WTC11 (cell line): ENCODE data around the gene ZNF394. TPM values are rescaled to one million over a fixed set of nuclear protein-coding genes. Genes with fewer than 3 reads are reported as not detected.

Experiments used
- ATAC-seq: fragments of 200-7000 bp; cut with Tn5 transposase; 2 replicates; pipeline ENCODE4 v1.10.0; 2021; ENCODE audit warnings: mild to moderate bottlenecking, moderate library complexity
- CTCF ChIA-PET: fragments of 300-600 bp; sonication (Branson Sonifier 250); formaldehyde crosslinking; loops from one replicate; lab custom pipeline; 2021; ENCODE audit warnings: antibody characterized with exemption; lab: Charles Lee
- POLR2A ChIA-PET: fragments of 350-600 bp; sonication (Branson Sonifier 250); formaldehyde crosslinking; loops from one replicate; lab custom pipeline; 2021; ENCODE audit warnings: antibody characterized with exemption; lab: Charles Lee
- DNase-seq: peaks from one replicate; pipeline ENCODE4 v3.0.0; 2021; ENCODE audit warnings: low spot score
- H3K27ac Mint-ChIP-seq: 2 replicates; pipeline ENCODE4 v1.8.0; 2021; ENCODE audit warnings: mixed read lengths
- H3K27me3 Mint-ChIP-seq: 2 replicates; pipeline ENCODE4 v1.8.0; 2021; ENCODE audit warnings: low read depth, mild to moderate bottlenecking, moderate library complexity, mixed read lengths
- H3K36me3 Mint-ChIP-seq: 2 replicates; pipeline ENCODE4 v1.8.0; 2021; ENCODE audit warnings: mixed read lengths
- H3K4me1 Mint-ChIP-seq: 2 replicates; pipeline ENCODE4 v1.8.0; 2022; ENCODE audit warnings: mixed read lengths
- H3K4me3 Mint-ChIP-seq: 2 replicates; pipeline ENCODE4 v1.8.0; 2021; ENCODE audit warnings: mild to moderate bottlenecking, moderate library complexity, mixed read lengths
- H3K9me3 Mint-ChIP-seq: 2 replicates; pipeline ENCODE4 v1.8.0; 2021; ENCODE audit warnings: mixed read lengths
- CBFB ChIP-seq: sonication (generic); formaldehyde crosslinking; IDR thresholded peaks from 2 replicates; pipeline ENCODE4 v1.8.1; 2022; ENCODE audit warnings: mild to moderate bottlenecking, low read depth, missing genetic modification reagents
- CREM ChIP-seq: sonication (generic); formaldehyde crosslinking; IDR thresholded peaks from 2 replicates; pipeline ENCODE4 v1.8.1; 2022; ENCODE audit warnings: mild to moderate bottlenecking, missing genetic modification reagents, moderate library complexity
- CTCF ChIP-seq: fragments of 200-600 bp; IDR thresholded peaks from 2 replicates; pipeline ENCODE4 v1.8.0; 2022; ENCODE audit warnings: antibody characterized with exemption
- E2F5 ChIP-seq: sonication (generic); formaldehyde crosslinking; IDR thresholded peaks from 2 replicates; pipeline ENCODE4 v1.8.1; 2022; ENCODE audit warnings: mild to moderate bottlenecking, moderate library complexity, missing genetic modification reagents
- ELF4 ChIP-seq: sonication (generic); formaldehyde crosslinking; IDR thresholded peaks from 2 replicates; pipeline ENCODE4 v1.8.1; 2022; ENCODE audit warnings: low read depth, mild to moderate bottlenecking, moderate library complexity, missing genetic modification reagents
- ERG ChIP-seq: fragments of 250-450 bp; sonication (Bioruptor Pico); IDR thresholded peaks from 2 replicates; pipeline ENCODE4 v1.8.0; 2021; ENCODE audit warnings: mild to moderate bottlenecking
- ESRRA ChIP-seq: sonication (generic); formaldehyde crosslinking; IDR thresholded peaks from 2 replicates; pipeline ENCODE4 v1.8.1; 2022; ENCODE audit warnings: mild to moderate bottlenecking, missing genetic modification reagents, borderline replicate concordance
- FOXP1 ChIP-seq: sonication (generic); formaldehyde crosslinking; IDR thresholded peaks from 2 replicates; pipeline ENCODE4 v1.8.0; 2022; ENCODE audit warnings: missing genetic modification reagents, mild to moderate bottlenecking, moderate library complexity, borderline replicate concordance
- GRHL2 ChIP-seq: fragments of 250-450 bp; sonication (Bioruptor Pico); IDR thresholded peaks from 2 replicates; pipeline ENCODE4 v1.8.0; 2022; ENCODE audit warnings: mild to moderate bottlenecking, moderate library complexity; ENCODE audit not compliant: insufficient replicate concordance, severe bottlenecking
- HMGA2 ChIP-seq: fragments of 250-450 bp; sonication (Bioruptor Pico); IDR thresholded peaks from 2 replicates; pipeline ENCODE4 v1.4.0; 2021; ENCODE audit warnings: mild to moderate bottlenecking, moderate library complexity
- NFATC4 ChIP-seq: fragments of 250-450 bp; sonication (Bioruptor Pico); IDR thresholded peaks from 2 replicates; pipeline ENCODE4 v1.9.0; 2021; ENCODE audit warnings: mild to moderate bottlenecking
- NFYB ChIP-seq: sonication (generic); formaldehyde crosslinking; conservative IDR thresholded peaks from 2 replicates; pipeline ENCODE4 v1.8.0; 2022; ENCODE audit warnings: low read depth, missing genetic modification reagents
- NR2C2 ChIP-seq: sonication (generic); formaldehyde crosslinking; IDR thresholded peaks from 2 replicates; pipeline ENCODE4 v1.8.0; 2022; ENCODE audit warnings: mild to moderate bottlenecking, missing genetic modification reagents
- SMAD3 ChIP-seq: sonication (generic); formaldehyde crosslinking; IDR thresholded peaks from 2 replicates; pipeline ENCODE4 v1.8.0; 2022; ENCODE audit warnings: missing genetic modification reagents, mild to moderate bottlenecking, borderline replicate concordance
- TEAD4 ChIP-seq: sonication (generic); formaldehyde crosslinking; IDR thresholded peaks from 2 replicates; pipeline ENCODE4 v1.8.0; 2022; ENCODE audit warnings: mild to moderate bottlenecking, missing genetic modification reagents
- TP53 ChIP-seq: sonication (generic); formaldehyde crosslinking; IDR thresholded peaks from 2 replicates; pipeline ENCODE4 v1.8.1; 2023; ENCODE audit warnings: mild to moderate bottlenecking, missing genetic modification reagents
- USF2 ChIP-seq: sonication (generic); formaldehyde crosslinking; IDR thresholded peaks from 2 replicates; pipeline ENCODE4 v1.8.1; 2023; ENCODE audit warnings: mild to moderate bottlenecking, missing genetic modification reagents, moderate library complexity
- ZNF232 ChIP-seq: sonication (generic); formaldehyde crosslinking; IDR thresholded peaks from 2 replicates; pipeline ENCODE4 v1.8.0; 2022; ENCODE audit warnings: mild to moderate bottlenecking, missing genetic modification reagents
- ZNF281 ChIP-seq: sonication (generic); formaldehyde crosslinking; IDR thresholded peaks from 2 replicates; pipeline ENCODE4 v1.8.0; 2023; ENCODE audit warnings: mild to moderate bottlenecking, missing genetic modification reagents
- ZNF396 ChIP-seq: fragments of 250-450 bp; sonication (Bioruptor Pico); IDR thresholded peaks from 2 replicates; pipeline ENCODE4 v1.8.0; 2021; ENCODE audit warnings: mild to moderate bottlenecking, moderate library complexity, borderline replicate concordance
- ZNF416 ChIP-seq: fragments of 250-450 bp; sonication (Bioruptor Pico); IDR thresholded peaks from 2 replicates; pipeline ENCODE4 v1.9.0; 2021; ENCODE audit warnings: mild to moderate bottlenecking, inconsistent platforms
- total RNA-seq: library from RNA; stranded (reverse); gene quantifications from 3 replicates; pipeline ENCODE4 v1.2.3, GENCODE V29; 2021

The ZNF394 gene
- total RNA-seq, 1 experiment from 2014 or later: 24.0 TPM

GRCh38 chr7:99485094-99485493 lies 15.0 kb downstream of the ZNF394 start:
- TF ChIP-seq FOXP1 (CRISPR knock-in tag) (no peak), SMAD3 (no peak)
- no peaks in the 10 kb centered on the region for H3K27me3 Mint-ChIP-seq
- no peak for ATAC-seq
- H3K36me3 Mint-ChIP-seq: peaks cover 24% of the 10 kb centered on the region
- no peak overlapping the region for H3K4me3 Mint-ChIP-seq
- DNase-seq: no peak
- ChIA-PET CTCF (no interaction called here), POLR2A (no interaction called here)
- no peaks in the 10 kb centered on the region for H3K9me3 Mint-ChIP-seq
- no peaks in the 10 kb centered on the region for H3K4me1 Mint-ChIP-seq
- H3K27ac Mint-ChIP-seq: peak overlapping the region; percentile 61

GRCh38 chr7:99478464-99479440 lies 21.3 kb downstream of the ZNF394 start:
- H3K36me3 Mint-ChIP-seq: peaks cover 35% of the 10 kb centered on the region
- DNase-seq (no peak), ATAC-seq (no peak)
- H3K27ac Mint-ChIP-seq: no peak overlapping the region
- no peaks in the 10 kb centered on the region for H3K9me3 Mint-ChIP-seq
- ChIA-PET CTCF (no interaction called here), POLR2A (interaction anchor here (0.6 kb wide), 1 partner anchor 12 kb away, joined by 3 read pairs; no protein-coding TSS in a partner anchor)
- TF ChIP-seq ERG (CRISPR knock-in tag): no peak
- no peak for TF ChIP-seq GRHL2 (CRISPR knock-in tag)
- TF ChIP-seq NFATC4 (CRISPR knock-in tag): no peak
- no peak for TF ChIP-seq CBFB (CRISPR knock-in tag)
- TF ChIP-seq NFYB (CRISPR knock-in tag): no peak
- TF ChIP-seq TP53 (CRISPR knock-in tag): no peak
- no peak for TF ChIP-seq ELF4 (CRISPR knock-in tag)
- no peak for TF ChIP-seq ZNF281 (CRISPR knock-in tag)
- no peak for TF ChIP-seq CTCF
- TF ChIP-seq CREM (CRISPR knock-in tag): no peak
- TF ChIP-seq USF2 (CRISPR knock-in tag): no peak
- H3K27me3 Mint-ChIP-seq: no peaks in the 10 kb centered on the region
- peaks cover 2% of the 10 kb centered on the region; the same call in 1 of the 2 replicates for H3K4me1 Mint-ChIP-seq
- H3K4me3 Mint-ChIP-seq: no peak overlapping the region

- Mint-ChIP-seq H3K27ac (no peak overlapping the region; the same call in 1 of the 2 replicates), H3K27me3 (no peaks in the 10 kb centered on the region), H3K36me3 (peaks cover 21% of the 10 kb centered on the region), H3K4me1 (peaks cover 7% of the 10 kb centered on the region; the same call in 1 of the 2 replicates), H3K9me3 (no peaks in the 10 kb centered on the region), H3K4me3 (no peak overlapping the region)
- ChIA-PET POLR2A (no interaction called here), CTCF (interaction anchor here (1.8 kb wide), 1 partner anchor 15 kb away, joined by 8 read pairs; no protein-coding TSS in a partner anchor)
- DNase-seq: no peak
- TF ChIP-seq ZNF416 (CRISPR knock-in tag): no peak
- no peak for TF ChIP-seq HMGA2 (CRISPR knock-in tag)
- TF ChIP-seq ZNF396: no peak
- TF ChIP-seq E2F5 (CRISPR knock-in tag): no peak
- TF ChIP-seq NR2C2: no peak
- no peak for TF ChIP-seq ZNF232 (CRISPR knock-in tag)
- TF ChIP-seq TP53 (CRISPR knock-in tag): no peak
- TF ChIP-seq ESRRA (CRISPR knock-in tag): no peak
- TF ChIP-seq TEAD4 (CRISPR knock-in tag): no peak
- no peak for ATAC-seq
Measured at GRCh38 chr7:99476107-99476506, 24.0 kb downstream of the ZNF394 start.
